Astrocyte of the cerebellum (primary cell): ENCODE results near the gene IRS1.

Source experiments
- DNase-seq: peaks from one replicate; pipeline ENCODE4 v3.0.0-alpha.2; 2011; ENCODE audit warnings: low read depth
- H3K4me3 ChIP-seq: 2 replicates; pipeline ENCODE4 v1.5.1; 2011; ENCODE audit warnings: mild to moderate bottlenecking, low read depth, low read length, moderate library complexity
- in situ Hi-C: cut with HindIII; loops from 2 replicates; pipeline ENCODE4 v1.10.0; 2017; ENCODE audit warnings: low sequenced_read_pairs
- TF ChIP-seq, protein P1 (sequence below): IDR thresholded peaks from 2 replicates; pipeline ENCODE4 v1.5.1; 2012; ENCODE audit warnings: low read length, low read depth, moderate library complexity, mild to moderate bottlenecking; ENCODE audit errors: missing control alignments

Gene IRS1

DNA sequence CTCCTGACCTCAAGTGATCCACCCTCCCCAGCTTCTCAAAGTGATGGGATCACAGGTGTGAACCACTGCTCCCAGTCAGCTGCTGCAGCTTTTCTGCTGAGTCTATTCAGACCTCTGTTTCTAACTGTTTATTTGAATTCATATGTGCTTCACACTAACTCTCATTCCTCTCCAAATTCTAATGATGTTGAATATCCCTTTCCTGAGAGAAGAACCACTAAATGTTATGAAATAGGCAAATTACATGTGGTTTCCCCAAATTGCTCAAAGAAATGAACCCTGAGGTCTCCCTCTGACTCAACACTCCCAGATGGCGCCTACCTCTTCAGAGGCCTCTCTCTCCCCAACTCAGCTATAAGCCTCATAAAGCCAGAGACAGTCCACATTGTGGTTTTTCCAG, 98.6 kb downstream of the IRS1 start:
- in situ Hi-C loops, result no loop called here
- no peak overlapping the region for H3K4me3 ChIP-seq
- TF ChIP-seq, protein P1, sequence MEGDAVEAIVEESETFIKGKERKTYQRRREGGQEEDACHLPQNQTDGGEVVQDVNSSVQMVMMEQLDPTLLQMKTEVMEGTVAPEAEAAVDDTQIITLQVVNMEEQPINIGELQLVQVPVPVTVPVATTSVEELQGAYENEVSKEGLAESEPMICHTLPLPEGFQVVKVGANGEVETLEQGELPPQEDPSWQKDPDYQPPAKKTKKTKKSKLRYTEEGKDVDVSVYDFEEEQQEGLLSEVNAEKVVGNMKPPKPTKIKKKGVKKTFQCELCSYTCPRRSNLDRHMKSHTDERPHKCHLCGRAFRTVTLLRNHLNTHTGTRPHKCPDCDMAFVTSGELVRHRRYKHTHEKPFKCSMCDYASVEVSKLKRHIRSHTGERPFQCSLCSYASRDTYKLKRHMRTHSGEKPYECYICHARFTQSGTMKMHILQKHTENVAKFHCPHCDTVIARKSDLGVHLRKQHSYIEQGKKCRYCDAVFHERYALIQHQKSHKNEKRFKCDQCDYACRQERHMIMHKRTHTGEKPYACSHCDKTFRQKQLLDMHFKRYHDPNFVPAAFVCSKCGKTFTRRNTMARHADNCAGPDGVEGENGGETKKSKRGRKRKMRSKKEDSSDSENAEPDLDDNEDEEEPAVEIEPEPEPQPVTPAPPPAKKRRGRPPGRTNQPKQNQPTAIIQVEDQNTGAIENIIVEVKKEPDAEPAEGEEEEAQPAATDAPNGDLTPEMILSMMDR, result no peak
- DNase-seq, result peak; percentile 90

DNA sequence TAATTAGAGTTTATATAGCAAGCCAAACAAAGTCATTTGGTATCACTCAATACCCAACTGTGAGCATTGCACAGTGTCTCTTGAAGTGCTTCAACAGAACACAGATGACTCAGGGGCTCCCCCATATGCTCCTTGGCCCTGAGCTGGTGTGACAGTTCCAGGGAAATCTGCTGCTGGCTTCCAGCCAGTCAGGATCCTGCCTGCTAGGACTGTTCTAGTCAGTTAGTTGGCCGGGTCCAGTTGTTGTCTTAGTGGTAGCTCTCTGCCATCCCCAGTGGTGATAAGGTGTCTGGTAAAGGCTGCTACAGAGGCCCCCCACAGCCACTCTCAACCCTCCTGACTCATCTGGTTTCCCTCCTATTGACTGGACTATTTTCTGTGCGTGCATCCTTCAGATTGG, 100.3 kb downstream of the IRS1 start:
- TF ChIP-seq, protein P1, result peak; percentile 16
- in situ Hi-C loops, result no loop called here
- no peak for DNase-seq
- H3K4me3 ChIP-seq, result no peak overlapping the region

DNA sequence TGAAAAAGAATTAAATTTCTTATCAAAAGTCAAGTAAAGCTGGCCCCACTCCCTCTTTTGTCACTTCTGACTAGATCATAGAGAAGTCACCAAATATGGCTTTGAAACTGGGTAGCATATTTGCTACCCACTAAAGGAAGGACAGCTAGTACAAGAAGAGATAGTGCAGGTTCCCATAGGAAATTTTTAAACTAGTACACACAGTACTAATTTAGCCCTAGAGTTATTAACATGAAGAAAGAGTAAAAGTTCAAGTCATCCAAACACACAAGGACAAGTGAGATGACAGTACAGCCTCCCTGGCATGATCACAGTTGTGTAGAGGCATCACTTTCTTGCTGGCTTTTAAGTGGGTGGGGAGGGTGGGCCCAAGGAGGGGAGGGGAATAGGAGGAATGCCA, 100.9 kb downstream of the IRS1 start:
- no peak for DNase-seq
- TF ChIP-seq, protein P1, result no peak

DNA sequence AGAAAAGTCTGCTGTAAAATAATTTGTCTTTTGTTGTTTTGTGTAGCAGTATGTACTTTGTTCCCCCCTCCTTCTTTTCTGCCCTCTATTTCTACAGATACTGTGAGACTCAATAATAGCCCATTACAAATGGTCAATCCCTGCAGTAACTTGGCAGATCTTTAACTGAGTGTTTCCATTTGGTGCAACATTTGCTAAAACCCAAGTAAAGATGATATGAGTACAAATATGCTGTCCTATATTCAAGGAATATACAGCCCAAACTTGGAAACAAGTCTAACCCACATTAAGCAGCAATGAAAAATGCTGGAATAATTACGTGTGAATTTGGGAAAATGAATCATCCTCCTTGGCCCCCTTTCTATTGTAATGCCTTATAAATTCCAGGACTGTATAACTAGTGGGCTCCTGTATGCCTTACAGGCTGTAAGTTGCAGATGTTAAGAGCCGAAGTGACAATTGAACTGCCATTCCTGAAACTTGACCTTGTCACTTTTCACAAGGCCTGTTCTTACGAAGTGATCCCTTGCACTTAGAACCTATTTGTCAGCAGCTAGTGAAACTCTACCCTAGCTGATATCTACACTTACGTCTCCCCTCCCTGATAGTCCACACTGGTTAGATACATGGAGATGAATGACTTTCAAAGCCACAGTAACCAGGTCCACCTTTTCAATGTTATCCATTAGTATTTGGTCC, 104.9 kb downstream of the IRS1 start:
- TF ChIP-seq, protein P1, result no peak
- no peak for DNase-seq
- in situ Hi-C loops, result loop anchor here (5.0 kb wide), 1 partner anchor 93 kb away; no protein-coding TSS in a partner anchor
- H3K4me3 ChIP-seq, result no peak overlapping the region

More for the DNA sequence above, 100.9 kb downstream of the IRS1 start:
- H3K4me3 ChIP-seq, result no peak overlapping the region
- in situ Hi-C loops, result no loop called here

DNA sequence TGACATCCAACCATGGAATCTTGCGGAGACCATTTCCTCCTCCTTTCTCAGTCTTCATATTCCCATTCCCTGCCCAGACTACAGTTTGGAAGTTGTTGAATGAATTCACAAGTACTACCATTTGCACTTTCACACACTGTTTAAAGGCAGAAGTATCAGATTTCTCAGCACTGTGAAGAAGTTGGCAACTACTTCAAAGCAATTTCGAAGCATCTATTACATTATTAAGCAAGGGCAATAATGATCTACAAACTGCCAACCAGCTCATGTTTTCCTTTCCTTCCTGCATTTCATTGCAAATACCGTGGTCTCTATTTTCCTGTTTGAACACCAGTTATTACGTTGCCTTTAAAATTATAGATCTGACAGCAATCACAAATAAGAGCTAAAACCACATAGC, 105.5 kb downstream of the IRS1 start:
- H3K4me3 ChIP-seq, result no peak overlapping the region
- TF ChIP-seq, protein P1, result no peak
- DNase-seq, result no peak
- in situ Hi-C loops, result loop anchor here (5.0 kb wide), 1 partner anchor 93 kb away; no protein-coding TSS in a partner anchor

DNA sequence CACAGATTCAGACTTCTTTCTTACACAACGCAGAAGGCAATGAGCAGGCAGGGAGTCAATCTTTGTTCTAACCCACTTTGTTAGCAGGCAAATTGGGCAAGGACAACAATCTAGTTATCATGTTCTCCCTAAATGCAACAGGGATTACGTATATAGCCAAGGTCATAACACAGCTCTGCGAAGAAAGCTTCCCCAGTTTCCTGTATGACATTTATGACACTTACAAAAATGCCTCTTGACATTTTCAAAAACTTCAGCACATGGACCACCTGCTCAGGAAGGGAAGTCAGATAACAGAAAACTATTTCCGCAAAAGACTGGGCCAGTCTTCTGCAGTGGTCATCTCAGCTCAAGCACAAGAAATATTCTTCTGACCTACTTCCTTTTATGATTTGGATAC, 106.1 kb downstream of the IRS1 start:
- TF ChIP-seq, protein P1, result no peak
- in situ Hi-C loops, result loop anchor here (5.0 kb wide), 1 partner anchor 94 kb away; no protein-coding TSS in a partner anchor
- DNase-seq, result no peak
- H3K4me3 ChIP-seq, result no peak overlapping the region
